ENCODE data around the gene GABRA5.

DNA sequence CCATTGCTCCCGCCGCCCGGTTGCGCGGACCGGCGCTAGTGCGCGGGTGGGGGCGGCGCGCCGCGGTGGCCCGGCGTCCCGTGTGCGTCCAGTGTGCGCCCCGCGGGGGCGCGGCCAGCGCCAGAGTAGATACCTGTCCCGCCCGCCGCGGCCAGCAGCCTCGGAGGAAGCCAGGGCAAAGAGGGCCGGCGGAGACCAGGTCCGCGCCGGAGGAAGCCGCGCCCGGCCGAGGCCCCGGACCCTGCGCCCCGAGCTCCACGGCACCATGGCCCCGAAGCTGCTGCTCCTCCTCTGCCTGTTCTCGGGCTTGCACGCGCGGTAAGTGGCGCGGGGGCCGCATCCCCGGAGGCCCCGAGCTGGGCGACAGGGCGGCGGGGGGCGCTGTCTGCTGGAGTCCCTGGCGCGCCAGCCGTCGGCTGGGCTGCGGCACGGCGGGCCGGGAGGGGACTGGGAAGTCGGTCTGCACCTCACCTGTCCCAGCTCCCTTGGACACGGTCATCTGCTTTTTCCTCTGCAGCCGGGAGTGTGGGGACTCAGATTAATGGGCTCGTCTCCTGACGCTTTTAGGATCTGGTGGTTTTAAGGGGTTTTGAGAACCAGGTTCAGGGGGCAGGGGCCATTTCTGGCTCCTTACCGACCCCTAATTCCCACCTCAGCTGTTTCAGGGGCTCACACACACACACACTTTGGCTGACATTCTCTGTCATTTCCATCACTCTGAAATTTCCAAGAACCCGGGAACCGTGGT lies 104.6 kb downstream of the GABRA5 start:
- TF ChIP-seq, protein P1, sequence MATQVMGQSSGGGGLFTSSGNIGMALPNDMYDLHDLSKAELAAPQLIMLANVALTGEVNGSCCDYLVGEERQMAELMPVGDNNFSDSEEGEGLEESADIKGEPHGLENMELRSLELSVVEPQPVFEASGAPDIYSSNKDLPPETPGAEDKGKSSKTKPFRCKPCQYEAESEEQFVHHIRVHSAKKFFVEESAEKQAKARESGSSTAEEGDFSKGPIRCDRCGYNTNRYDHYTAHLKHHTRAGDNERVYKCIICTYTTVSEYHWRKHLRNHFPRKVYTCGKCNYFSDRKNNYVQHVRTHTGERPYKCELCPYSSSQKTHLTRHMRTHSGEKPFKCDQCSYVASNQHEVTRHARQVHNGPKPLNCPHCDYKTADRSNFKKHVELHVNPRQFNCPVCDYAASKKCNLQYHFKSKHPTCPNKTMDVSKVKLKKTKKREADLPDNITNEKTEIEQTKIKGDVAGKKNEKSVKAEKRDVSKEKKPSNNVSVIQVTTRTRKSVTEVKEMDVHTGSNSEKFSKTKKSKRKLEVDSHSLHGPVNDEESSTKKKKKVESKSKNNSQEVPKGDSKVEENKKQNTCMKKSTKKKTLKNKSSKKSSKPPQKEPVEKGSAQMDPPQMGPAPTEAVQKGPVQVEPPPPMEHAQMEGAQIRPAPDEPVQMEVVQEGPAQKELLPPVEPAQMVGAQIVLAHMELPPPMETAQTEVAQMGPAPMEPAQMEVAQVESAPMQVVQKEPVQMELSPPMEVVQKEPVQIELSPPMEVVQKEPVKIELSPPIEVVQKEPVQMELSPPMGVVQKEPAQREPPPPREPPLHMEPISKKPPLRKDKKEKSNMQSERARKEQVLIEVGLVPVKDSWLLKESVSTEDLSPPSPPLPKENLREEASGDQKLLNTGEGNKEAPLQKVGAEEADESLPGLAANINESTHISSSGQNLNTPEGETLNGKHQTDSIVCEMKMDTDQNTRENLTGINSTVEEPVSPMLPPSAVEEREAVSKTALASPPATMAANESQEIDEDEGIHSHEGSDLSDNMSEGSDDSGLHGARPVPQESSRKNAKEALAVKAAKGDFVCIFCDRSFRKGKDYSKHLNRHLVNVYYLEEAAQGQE (IDR thresholded peaks at IDR 0.05; ENCODE audit: insufficient replicate concordance, low read depth) = no peak
- no peak for TF ChIP-seq POLR2AphosphoS5 (IDR thresholded peaks at IDR 0.05; ENCODE audit: low read depth)
- TF ChIP-seq, protein P2, sequence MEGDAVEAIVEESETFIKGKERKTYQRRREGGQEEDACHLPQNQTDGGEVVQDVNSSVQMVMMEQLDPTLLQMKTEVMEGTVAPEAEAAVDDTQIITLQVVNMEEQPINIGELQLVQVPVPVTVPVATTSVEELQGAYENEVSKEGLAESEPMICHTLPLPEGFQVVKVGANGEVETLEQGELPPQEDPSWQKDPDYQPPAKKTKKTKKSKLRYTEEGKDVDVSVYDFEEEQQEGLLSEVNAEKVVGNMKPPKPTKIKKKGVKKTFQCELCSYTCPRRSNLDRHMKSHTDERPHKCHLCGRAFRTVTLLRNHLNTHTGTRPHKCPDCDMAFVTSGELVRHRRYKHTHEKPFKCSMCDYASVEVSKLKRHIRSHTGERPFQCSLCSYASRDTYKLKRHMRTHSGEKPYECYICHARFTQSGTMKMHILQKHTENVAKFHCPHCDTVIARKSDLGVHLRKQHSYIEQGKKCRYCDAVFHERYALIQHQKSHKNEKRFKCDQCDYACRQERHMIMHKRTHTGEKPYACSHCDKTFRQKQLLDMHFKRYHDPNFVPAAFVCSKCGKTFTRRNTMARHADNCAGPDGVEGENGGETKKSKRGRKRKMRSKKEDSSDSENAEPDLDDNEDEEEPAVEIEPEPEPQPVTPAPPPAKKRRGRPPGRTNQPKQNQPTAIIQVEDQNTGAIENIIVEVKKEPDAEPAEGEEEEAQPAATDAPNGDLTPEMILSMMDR (IDR thresholded peaks at IDR 0.05; ENCODE audit: insufficient read depth, low read length) = no peak
- TF ChIP-seq GABPA (IDR thresholded peaks at IDR 0.05; ENCODE audit: low read depth) = no peak

Data from HL-60 (cell line).